Loucy (cell line): ENCODE measurements around the gene MAP3K8.

ENCODE experiments used
- H2AFZ ChIP-seq: fragments of 200-600 bp; sonication (generic); 2 replicates; pipeline ENCODE4 v1.6.0; 2016; ENCODE audit warnings: antibody characterized with exemption, mild to moderate bottlenecking, low read length, moderate library complexity
- H3F3A ChIP-seq: fragments of 200-600 bp; 2 replicates; pipeline ENCODE4 v1.6.0; 2016; ENCODE audit warnings: antibody characterized with exemption, low read depth, mild to moderate bottlenecking
- H3K27me3 ChIP-seq: fragments of 200-600 bp; sonication (generic); 2 replicates; pipeline ENCODE4 v1.6.1; 2014; ENCODE audit warnings: low read length, mild to moderate bottlenecking; ENCODE audit not compliant: insufficient read depth, poor library complexity, severe bottlenecking
- H3K36me3 ChIP-seq: fragments of 200-600 bp; sonication (generic); 2 replicates; pipeline ENCODE4 v1.6.1; 2016; ENCODE audit warnings: low read length; ENCODE audit not compliant: insufficient read depth
- H3K4me1 ChIP-seq: fragments of 200-600 bp; sonication (generic); 2 replicates; pipeline ENCODE4 v1.5.1; 2014; ENCODE audit warnings: low read length, mild to moderate bottlenecking; ENCODE audit not compliant: insufficient read depth, poor library complexity, severe bottlenecking
- H3K4me2 ChIP-seq: fragments of 200-600 bp; sonication (generic); 2 replicates; pipeline ENCODE4 v1.6.0; 2014; ENCODE audit warnings: antibody characterized with exemption, low read length, low read depth, mild to moderate bottlenecking; ENCODE audit not compliant: poor library complexity, severe bottlenecking
- H3K4me3 ChIP-seq: fragments of 200-600 bp; sonication (generic); 2 replicates; pipeline ENCODE4 v1.5.1; 2014; ENCODE audit warnings: low read length, mild to moderate bottlenecking, mixed read lengths; ENCODE audit not compliant: poor library complexity, severe bottlenecking
- H3K79me2 ChIP-seq: fragments of 200-600 bp; sonication (generic); 2 replicates; pipeline ENCODE4 v1.6.1; 2014; ENCODE audit warnings: low read length; ENCODE audit not compliant: insufficient read depth
- H3K9ac ChIP-seq: fragments of 200-600 bp; sonication (generic); 2 replicates; pipeline ENCODE4 v1.6.0; 2014; ENCODE audit warnings: mild to moderate bottlenecking, low read depth, low read length, moderate library complexity; ENCODE audit not compliant: poor library complexity, severe bottlenecking
- H3K9me2 ChIP-seq: fragments of 200-600 bp; sonication (generic); replicated peaks from 2 replicates; pipeline ENCODE4 v1.6.1; 2016; ENCODE audit warnings: low read depth, low read length, mixed read lengths
- H3K9me3 ChIP-seq: fragments of 200-600 bp; sonication (generic); 2 replicates; pipeline ENCODE4 v1.6.1; 2014; ENCODE audit warnings: mild to moderate bottlenecking, antibody characterized with exemption, low read length, low read depth; ENCODE audit not compliant: insufficient read depth
- H4K20me1 ChIP-seq: fragments of 200-600 bp; sonication (generic); 2 replicates; pipeline ENCODE4 v1.6.0; 2014; ENCODE audit warnings: antibody characterized with exemption, low read length, mild to moderate bottlenecking; ENCODE audit not compliant: insufficient read depth, poor library complexity, severe bottlenecking
- CTCF ChIP-seq: fragments of 200-600 bp; sonication (generic); conservative IDR thresholded peaks from 2 replicates; pipeline ENCODE4 v1.5.1; 2014; ENCODE audit warnings: mild to moderate bottlenecking, antibody characterized with exemption, low read length
- EZH2phosphoT487 ChIP-seq: fragments of 200-600 bp; IDR thresholded peaks from 2 replicates; pipeline ENCODE4 v1.6.1; 2018; ENCODE audit warnings: antibody characterized with exemption, mild to moderate bottlenecking, moderate library complexity, borderline replicate concordance

Gene MAP3K8

GRCh38 chr10:30491916-30492515 is 58.0 kb downstream of the MAP3K8 start:
- no peaks in the 10 kb centered on the region for H3K27me3 ChIP-seq
- H3K36me3 ChIP-seq = no peaks in the 10 kb centered on the region
- peak overlapping the region; percentile 2 for H3K9ac ChIP-seq
- H3K4me2 ChIP-seq = peak overlapping the region; percentile 41
- no peaks in the 10 kb centered on the region for H3K9me3 ChIP-seq
- no peak overlapping the region for H3K4me3 ChIP-seq
- H4K20me1 ChIP-seq = no peaks in the 10 kb centered on the region
- no peaks in the 10 kb centered on the region for H3F3A ChIP-seq
- no peaks in the 10 kb centered on the region for H3K9me2 ChIP-seq
- H3K79me2 ChIP-seq = no peaks in the 10 kb centered on the region
- peak overlapping the region; percentile 26; the same call in 1 of the 2 replicates for H2AFZ ChIP-seq
- H3K4me1 ChIP-seq = peaks cover 68% of the 10 kb centered on the region
- TF ChIP-seq EZH2phosphoT487 (no peak), CTCF (no peak)

- Histone ChIP-seq H3K4me3 (no peak overlapping the region), H3K4me1 (peaks cover 72% of the 10 kb centered on the region), H3F3A (peaks cover 5% of the 10 kb centered on the region; the same call in 1 of the 2 replicates), H3K36me3 (no peaks in the 10 kb centered on the region), H3K9me2 (no peaks in the 10 kb centered on the region), H2AFZ (0 out of 2 replicates have a peak overlapping the region, but pooled peaks have one; percentile 29), H4K20me1 (no peaks in the 10 kb centered on the region), H3K9ac (no peak overlapping the region), H3K4me2 (peak overlapping the region; percentile 19), H3K79me2 (no peaks in the 10 kb centered on the region), H3K27me3 (no peaks in the 10 kb centered on the region), H3K9me3 (no peaks in the 10 kb centered on the region)
- TF ChIP-seq EZH2phosphoT487 = no peak
- TF ChIP-seq CTCF = peak; percentile 51
Measured at GRCh38 chr10:30493609-30494530, 59.9 kb downstream of the MAP3K8 start.

- peaks cover 5% of the 10 kb centered on the region; the same call in 1 of the 2 replicates for H3F3A ChIP-seq
- TF ChIP-seq CTCF (no peak), EZH2phosphoT487 (no peak)
- no peaks in the 10 kb centered on the region for H3K9me2 ChIP-seq
- no peaks in the 10 kb centered on the region for H3K9me3 ChIP-seq
- H3K9ac ChIP-seq = no peak overlapping the region
- H3K4me1 ChIP-seq = peaks cover 68% of the 10 kb centered on the region
- H3K4me2 ChIP-seq = no peak overlapping the region
- H2AFZ ChIP-seq = 0 out of 2 replicates have a peak overlapping the region, but pooled peaks have one; percentile 14
- no peaks in the 10 kb centered on the region for H3K27me3 ChIP-seq
- H4K20me1 ChIP-seq = no peaks in the 10 kb centered on the region
- H3K36me3 ChIP-seq = no peaks in the 10 kb centered on the region
- H3K4me3 ChIP-seq = no peak overlapping the region
- H3K79me2 ChIP-seq = no peaks in the 10 kb centered on the region
Measured at GRCh38 chr10:30494558-30494957, 60.6 kb downstream of the MAP3K8 start.
